ENCODE measurements around the gene WNT2B.

GRCh38 chr1:112554411-112554810 is 45.6 kb downstream of the WNT2B start:
- TF ChIP-seq GATA2 (IDR thresholded peaks at IDR 0.05; ENCODE audit: low read depth, low read length) (no peak), GATA3 (IDR thresholded peaks at IDR 0.05; ENCODE audit: low read depth, low read length) (no peak)

All from SH-SY5Y (cell line).